ENCODE measurements around the gene SPATS1. TPM values are rescaled to one million over a fixed set of nuclear protein-coding genes. Genes with fewer than 3 reads are reported as not detected.
A peak's percentile ranks its signal among the peaks of the same experiment; 100 is the strongest.

SPATS1 gene
- total RNA-seq, 2 experiments from 2014 or later = not detected

- peaks cover 14% of the 10 kb centered on the region for H3K27me3 Mint-ChIP-seq
- H3K4me3 Mint-ChIP-seq = no peak overlapping the region
- intact Hi-C loops (cut with DNase I, micrococcal nuclease) = no loop called here
- ATAC-seq = peak; percentile 47
- DNase-seq = peak; percentile 13
- no peaks in the 10 kb centered on the region for H3K4me1 Mint-ChIP-seq
- no peaks in the 10 kb centered on the region for H3K36me3 Mint-ChIP-seq (ENCODE audit: low read depth)
- no peaks in the 10 kb centered on the region for H3K9me3 Mint-ChIP-seq (ENCODE audit: low read depth)
- ChIA-PET CTCF (interaction anchor here (0.6 kb wide), 1 partner anchor 215 kb away, joined by 4 read pairs; no protein-coding TSS in a partner anchor), POLR2A (no interaction called here)
- H3K27ac Mint-ChIP-seq = no peak overlapping the region
These were observed 25.2 kb downstream of the SPATS1 start for GRCh38 chr6:44367681-44368080.

GRCh38 chr6:44373051-44373450, 30.6 kb downstream of the SPATS1 start:
- ATAC-seq = no peak
- POLR2A ChIA-PET = no interaction called here

GRCh38 chr6:44373787-44374186, 31.3 kb downstream of the SPATS1 start:
- no peak for DNase-seq
- no peak overlapping the region for H3K27ac Mint-ChIP-seq
- H3K27me3 Mint-ChIP-seq = peaks cover 4% of the 10 kb centered on the region
- H3K9me3 Mint-ChIP-seq (ENCODE audit: low read depth) = no peaks in the 10 kb centered on the region
- CTCF ChIA-PET = no interaction called here
- no peak for ATAC-seq
- H3K36me3 Mint-ChIP-seq (ENCODE audit: low read depth) = no peaks in the 10 kb centered on the region
- POLR2A ChIA-PET = no interaction called here
- H3K4me3 Mint-ChIP-seq = no peak overlapping the region
- intact Hi-C loops (cut with DNase I, micrococcal nuclease) = no loop called here
- H3K4me1 Mint-ChIP-seq = no peaks in the 10 kb centered on the region

More at GRCh38 chr6:44373051-44373450, 30.6 kb downstream of the SPATS1 start:
- CTCF ChIA-PET = interaction anchor here (0.6 kb wide), 1 partner anchor 1529 kb away, joined by 3 read pairs; no protein-coding TSS in a partner anchor
- intact Hi-C loops (cut with DNase I, micrococcal nuclease) = no loop called here
- no peak overlapping the region for H3K27ac Mint-ChIP-seq
- H3K4me1 Mint-ChIP-seq = no peaks in the 10 kb centered on the region
- no peak for DNase-seq
- H3K4me3 Mint-ChIP-seq = no peak overlapping the region
- no peaks in the 10 kb centered on the region for H3K9me3 Mint-ChIP-seq (ENCODE audit: low read depth)
- H3K27me3 Mint-ChIP-seq = peaks cover 8% of the 10 kb centered on the region
- H3K36me3 Mint-ChIP-seq (ENCODE audit: low read depth) = no peaks in the 10 kb centered on the region

- Mint-ChIP-seq H3K36me3 (ENCODE audit: low read depth) (no peaks in the 10 kb centered on the region), H3K4me1 (no peaks in the 10 kb centered on the region), H3K27me3 (peaks cover 4% of the 10 kb centered on the region), H3K27ac (no peak overlapping the region), H3K4me3 (no peak overlapping the region), H3K9me3 (ENCODE audit: low read depth) (no peaks in the 10 kb centered on the region)
- DNase-seq (no peak), ATAC-seq (no peak)
- intact Hi-C loops (cut with DNase I, micrococcal nuclease) = no loop called here
- ChIA-PET CTCF (no interaction called here), POLR2A (no interaction called here)
These were observed 32.6 kb downstream of the SPATS1 start for GRCh38 chr6:44375071-44375470.

GRCh38 chr6:44377484-44377883, 35.0 kb downstream of the SPATS1 start:
- ATAC-seq (no peak), DNase-seq (no peak)
- intact Hi-C loops (cut with DNase I, micrococcal nuclease) = no loop called here
- ChIA-PET CTCF (interaction anchor here (0.7 kb wide), 1 partner anchor 81 kb away, joined by 5 read pairs; no protein-coding TSS in a partner anchor), POLR2A (no interaction called here)
- peaks cover 3% of the 10 kb centered on the region for H3K27me3 Mint-ChIP-seq
- H3K4me1 Mint-ChIP-seq = no peaks in the 10 kb centered on the region
- H3K9me3 Mint-ChIP-seq (ENCODE audit: low read depth) = no peaks in the 10 kb centered on the region
- H3K27ac Mint-ChIP-seq = no peak overlapping the region
- H3K4me3 Mint-ChIP-seq = no peak overlapping the region
- no peaks in the 10 kb centered on the region for H3K36me3 Mint-ChIP-seq (ENCODE audit: low read depth)

- no peak for ATAC-seq
- ChIA-PET CTCF (interaction anchor here (0.7 kb wide), 1 partner anchor 80 kb away, joined by 5 read pairs; no protein-coding TSS in a partner anchor), POLR2A (no interaction called here)
- intact Hi-C loops (cut with DNase I, micrococcal nuclease) = no loop called here
- Mint-ChIP-seq H3K27ac (no peak overlapping the region), H3K36me3 (ENCODE audit: low read depth) (no peaks in the 10 kb centered on the region), H3K4me3 (no peak overlapping the region), H3K4me1 (no peaks in the 10 kb centered on the region), H3K9me3 (ENCODE audit: low read depth) (no peaks in the 10 kb centered on the region), H3K27me3 (peaks cover 3% of the 10 kb centered on the region)
- DNase-seq = no peak
These were observed 35.5 kb downstream of the SPATS1 start for GRCh38 chr6:44377971-44378370.

GRCh38 chr6:44381739-44382138, 39.3 kb downstream of the SPATS1 start:
- H3K4me1 Mint-ChIP-seq = peaks cover 4% of the 10 kb centered on the region
- ATAC-seq = no peak
- H3K9me3 Mint-ChIP-seq (ENCODE audit: low read depth) = no peaks in the 10 kb centered on the region
- no peaks in the 10 kb centered on the region for H3K27me3 Mint-ChIP-seq
- ChIA-PET POLR2A (no interaction called here), CTCF (interaction anchor here (0.6 kb wide), 1 partner anchor 107 kb away, joined by 3 read pairs; no protein-coding TSS in a partner anchor)
- no peak overlapping the region for H3K4me3 Mint-ChIP-seq
- no peak for DNase-seq
- H3K36me3 Mint-ChIP-seq (ENCODE audit: low read depth) = no peaks in the 10 kb centered on the region
- intact Hi-C loops (cut with DNase I, micrococcal nuclease) = no loop called here
- H3K27ac Mint-ChIP-seq = no peak overlapping the region

GRCh38 chr6:44386364-44386928, 44.0 kb downstream of the SPATS1 start:
- Mint-ChIP-seq H3K27me3 (no peaks in the 10 kb centered on the region), H3K36me3 (ENCODE audit: low read depth) (peaks cover 29% of the 10 kb centered on the region), H3K27ac (peak overlapping the region; percentile 98), H3K4me1 (peaks cover 30% of the 10 kb centered on the region), H3K9me3 (ENCODE audit: low read depth) (no peaks in the 10 kb centered on the region), H3K4me3 (peak overlapping the region; percentile 97)
- DNase-seq (no peak), ATAC-seq (no peak)
- intact Hi-C loops (cut with DNase I, micrococcal nuclease) = loop anchor here in 1 of 2 experiments (2.0 to 5.0 kb wide), 4 partner anchors 148 to 1019 kb away; partner anchors contain the start of genes POLH, VEGFA, XPO5 and ZNF318
- ChIA-PET POLR2A (interaction anchor here (0.6 kb wide), 2 partner anchors 54 to 544 kb away, joined by 3 to 8 read pairs; no protein-coding TSS in a partner anchor), CTCF (interaction anchor here (0.7 to 1.6 kb wide), 2 partner anchors 18 to 631 kb away, joined by 3 read pairs; no protein-coding TSS in a partner anchor)

- no peaks in the 10 kb centered on the region for H3K9me3 Mint-ChIP-seq (ENCODE audit: low read depth)
- peaks cover 34% of the 10 kb centered on the region for H3K36me3 Mint-ChIP-seq (ENCODE audit: low read depth)
- H3K27ac Mint-ChIP-seq = peak overlapping the region; percentile 98
- CTCF ChIA-PET = interaction anchor here (0.7 to 1.6 kb wide), 6 partner anchors 18 to 632 kb away, joined by 3 to 5 read pairs (median 3); partner anchors contain the start of gene AARS2
- no peak for DNase-seq
- H3K4me3 Mint-ChIP-seq = peak overlapping the region; percentile 97
- H3K4me1 Mint-ChIP-seq = peaks cover 31% of the 10 kb centered on the region
- POLR2A ChIA-PET = interaction anchor here (0.6 to 1.5 kb wide), 3 partner anchors 54 to 543 kb away, joined by 3 to 8 read pairs (median 3); partner anchors contain the start of gene HSP90AB1
- no peaks in the 10 kb centered on the region for H3K27me3 Mint-ChIP-seq
- peak; percentile 14 for ATAC-seq
- intact Hi-C loops (cut with DNase I, micrococcal nuclease) = loop anchor here in 1 of 2 experiments (1.0 to 5.0 kb wide), 11 partner anchors 74 to 1020 kb away; partner anchors contain the start of genes AARS2, HSP90AB1, MRPL14 and NFKBIE
These were observed 44.5 kb downstream of the SPATS1 start for GRCh38 chr6:44386929-44387345.

- ATAC-seq (peak; percentile 95), DNase-seq (peak; percentile 95)
- Mint-ChIP-seq H3K4me1 (peaks cover 31% of the 10 kb centered on the region), H3K4me3 (peak within 1 kb of the TSS; percentile 97), H3K36me3 (ENCODE audit: low read depth) (peaks cover 37% of the 10 kb centered on the region), H3K27ac (peak within 1 kb of the TSS; percentile 98), H3K9me3 (ENCODE audit: low read depth) (no peaks in the 10 kb centered on the region), H3K27me3 (no peaks in the 10 kb centered on the region)
- intact Hi-C loops (cut with DNase I, micrococcal nuclease) = loop anchor here in 1 of 2 experiments (1.0 to 5.0 kb wide), 11 partner anchors 74 to 1020 kb away; partner anchors contain the start of genes AARS2, HSP90AB1, MRPL14 and NFKBIE
- ChIA-PET CTCF (interaction anchor here (0.7 to 1.6 kb wide), 6 partner anchors 9 to 618 kb away, joined by 3 to 5 read pairs (median 3); partner anchors contain the start of gene AARS2), POLR2A (interaction anchor here (0.6 to 1.5 kb wide), 3 partner anchors 55 to 141 kb away, joined by 3 to 7 read pairs (median 3); partner anchors contain the start of gene HSP90AB1)
These were observed 45.1 kb downstream of the SPATS1 start, which contains the start of gene CDC5L for GRCh38 chr6:44387346-44388134. Gene CDC5L, plus strand, starts transcription at chr6:44387706. Its CDS starts 118 bp downstream, at chr6:44387824.

GRCh38 chr6:44388135-44388487, 45.7 kb downstream of the SPATS1 start:
- intact Hi-C loops (cut with DNase I, micrococcal nuclease) = loop anchor here in 1 of 2 experiments (5.0 kb wide), 2 partner anchors 811 to 1021 kb away; partner anchors contain the start of genes POLH, XPO5 and ZNF318
- Mint-ChIP-seq H3K4me3 (peak overlapping the region; percentile 97), H3K27me3 (no peaks in the 10 kb centered on the region), H3K9me3 (ENCODE audit: low read depth) (no peaks in the 10 kb centered on the region), H3K36me3 (ENCODE audit: low read depth) (peaks cover 41% of the 10 kb centered on the region), H3K4me1 (peaks cover 31% of the 10 kb centered on the region), H3K27ac (peak overlapping the region; percentile 98)
- ChIA-PET CTCF (interaction anchor here (1.0 kb wide), 3 partner anchors 8 to 75 kb away, joined by 3 to 5 read pairs (median 4); partner anchors contain the start of gene AARS2), POLR2A (interaction anchor here (0.6 to 1.5 kb wide), 2 partner anchors 91 to 141 kb away, joined by 3 to 7 read pairs; partner anchors contain the start of gene HSP90AB1)
- ATAC-seq = no peak
- DNase-seq = no peak

All from activated CD4-positive, alpha-beta T cell treated with anti-CD3 and anti-CD28 coated beads for 36 hours (primary cell).